NT2/D1 (cell line): ENCODE data around the gene ZNF723.

Experiments used
- YY1 ChIP-seq: IDR thresholded peaks from 2 replicates; pipeline ENCODE4 v1.6.1; 2011; ENCODE audit not compliant: insufficient read length, insufficient read depth
- ZNF274 ChIP-seq: IDR thresholded peaks from 2 replicates; pipeline ENCODE4 v1.6.1; 2011; ENCODE audit warnings: mild to moderate bottlenecking, low read depth, low read length

GRCh38 chr19:22797040-22797439 lies 35.1 kb upstream of the ZNF723 start:
- no peak for TF ChIP-seq ZNF274
- TF ChIP-seq YY1 = no peak
